ENCODE measurements around the gene CLK1. TPM values are rescaled to one million over a fixed set of nuclear protein-coding genes. Genes with fewer than 3 reads are reported as not detected.
"Not testable (repeated sequence)": the region's sequence is repeated elsewhere in the genome, so short reads cannot be mapped to it uniquely, and the experiment has no call there.

Gene CLK1
- total and polyA plus RNA-seq, 2 of the 8 experiments (the other 6 are each of a cell fraction or from before 2014, with no cell fraction given), result 22.3 to 35.2 TPM

DNA sequence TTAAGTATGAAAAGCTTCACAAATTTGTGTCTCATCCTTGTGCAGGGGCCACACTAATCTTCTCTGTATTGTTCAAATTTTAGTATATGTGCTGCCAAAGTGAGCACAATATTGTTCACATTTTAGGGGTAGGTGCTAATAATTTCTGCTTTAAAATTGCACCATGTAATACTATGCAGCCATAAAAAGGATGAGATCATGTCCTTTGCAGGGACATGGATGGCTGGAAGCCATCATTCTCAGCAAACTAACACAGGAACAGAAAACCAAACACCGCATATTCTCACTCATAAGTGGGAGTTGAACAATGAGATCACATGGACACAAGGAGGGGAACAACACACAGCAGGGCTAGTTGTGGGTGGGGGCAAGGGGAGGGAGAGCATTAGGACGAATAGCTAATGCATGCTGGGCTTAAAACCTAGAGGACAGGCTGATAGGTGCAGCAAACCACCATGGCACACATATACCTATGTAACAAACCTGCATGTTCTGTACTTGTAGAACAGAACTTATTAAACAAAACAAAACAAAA lies 17.3 kb upstream of the CLK1 start:
- H2BK15ac ChIP-seq (ENCODE audit: low read length); H3K56ac ChIP-seq (replicated peaks; ENCODE audit: insufficient read length, low read depth, low read length); H2AFZ ChIP-seq (ENCODE audit: low read length); H3K79me1 ChIP-seq (ENCODE audit: low read depth, low read length); H4K8ac ChIP-seq (ENCODE audit: extremely low read depth, insufficient read depth, low read length); H3K23me2 ChIP-seq (ENCODE audit: low read depth, low read length); H2BK12ac ChIP-seq (ENCODE audit: low read depth, low read length); H4K5ac ChIP-seq (ENCODE audit: insufficient read length, low read depth, low read length); H3K23ac ChIP-seq (ENCODE audit: insufficient read length); H3K4ac ChIP-seq (replicated peaks; ENCODE audit: insufficient read length, low read depth, low read length); H2BK5ac ChIP-seq (ENCODE audit: low read depth, low read length); H2BK120ac ChIP-seq (replicated peaks; ENCODE audit: low read depth, low read length); H3K27ac ChIP-seq (ENCODE audit: low read depth, low read length); H3K9me3 ChIP-seq (ENCODE audit: insufficient read depth in 2 of 2, low read depth in 1 of 2, low read length in 1 of 2); H3K4me1 ChIP-seq (replicated peaks in 1 of 4; ENCODE audit: control insufficient read depth in 3 of 4, insufficient read depth in 4 of 4, low read length in 3 of 4); H3K9ac ChIP-seq (replicated peaks in 1 of 4; ENCODE audit: extremely low read depth in 1 of 4, low read depth in 3 of 4, low read length in 3 of 4); FAIRE-seq; H3K27me3 ChIP-seq (replicated peaks in 1 of 4; ENCODE audit: control insufficient read depth in 3 of 4, extremely low read depth in 1 of 4, insufficient read depth in 3 of 4, low read length in 3 of 4); H3K79me2 ChIP-seq (ENCODE audit: control insufficient read depth in 1 of 2, insufficient read depth in 2 of 2, low read length in 2 of 2); H3K4me3 ChIP-seq (ENCODE audit: extremely low read depth in 1 of 4, insufficient read depth in 2 of 4, low read depth in 3 of 4, low read length in 4 of 4); H2AK5ac ChIP-seq (ENCODE audit: low read depth, low read length); H4K91ac ChIP-seq (replicated peaks; ENCODE audit: insufficient read length, low read length); H3K18ac ChIP-seq (ENCODE audit: extremely low read depth, low read length); H4K20me1 ChIP-seq (replicated peaks in 1 of 2; ENCODE audit: control insufficient read depth in 1 of 2, insufficient read depth in 2 of 2, low read length in 2 of 2); H3K14ac ChIP-seq (ENCODE audit: insufficient read length); DNase-seq (ENCODE audit: low read depth in 1 of 2, low spot score in 2 of 2); H2BK20ac ChIP-seq (ENCODE audit: low read length); H3K4me2 ChIP-seq (ENCODE audit: insufficient read depth in 1 of 2, low read depth in 2 of 2, low read length in 2 of 2): not testable (repeated sequence)
- CTCF ChIA-PET (ENCODE audit: partially characterized antibody), result interaction anchor here (0.6 to 1.1 kb wide), 4 partner anchors 11 to 24 kb away, joined by 3 to 4 read pairs (median 4); no protein-coding TSS in a partner anchor
- POLR2A ChIA-PET (ENCODE audit: partially characterized antibody), result interaction anchor here (1.2 kb wide), 1 partner anchor 20 kb away, joined by 3 read pairs; no protein-coding TSS in a partner anchor
- WGBS, 2 experiments (ENCODE audit: extremely low coverage in 1 of 2, insufficient coverage in 1 of 2, insufficient read length in 1 of 2, insufficient replicate concordance in 2 of 2, low coverage in 1 of 2, low lambda C conversion rate in 2 of 2, missing lambda C conversion rate in 1 of 2), result 82% methylated on average over 2 of the region's 2 CpGs; no CpG with 5 or more reads in 1 of the 2 experiments
- peaks cover 4 to 59% (median 32%) of the 10 kb centered on the region in 4 experiments for H3K36me3 ChIP-seq (ENCODE audit: control insufficient read depth in 2 of 4, insufficient read depth in 4 of 4, low read length in 3 of 4)

Data from H1 (cell line).